T-helper 2 cell treated with Interferon-gamma antibody and Interleukin-4, amounts not matched to agents 100 ng/mL and 5 ng/mL, for 36 hours (primary cell): ENCODE data around the gene ZDHHC14. TPM values are rescaled to one million over a fixed set of nuclear protein-coding genes. Genes with fewer than 3 reads are reported as not detected.
"Not testable (repeated sequence)": the region's sequence is repeated elsewhere in the genome, so short reads cannot be mapped to it uniquely, and the experiment has no call there.

Experiments
- intact Hi-C: fragments of 100-400 bp; cut with micrococcal nuclease; formaldehyde crosslinking; loops from one replicate; pipeline ENCODE4 v1.15.1; 2023
- total RNA-seq: library from RNA; stranded (reverse); gene quantifications from 2 replicates; pipeline ENCODE4 v1.2.3, GENCODE V29; 2022

ZDHHC14 gene
- total RNA-seq, 1 donor from 2014 or later = 6.8 TPM

DNA sequence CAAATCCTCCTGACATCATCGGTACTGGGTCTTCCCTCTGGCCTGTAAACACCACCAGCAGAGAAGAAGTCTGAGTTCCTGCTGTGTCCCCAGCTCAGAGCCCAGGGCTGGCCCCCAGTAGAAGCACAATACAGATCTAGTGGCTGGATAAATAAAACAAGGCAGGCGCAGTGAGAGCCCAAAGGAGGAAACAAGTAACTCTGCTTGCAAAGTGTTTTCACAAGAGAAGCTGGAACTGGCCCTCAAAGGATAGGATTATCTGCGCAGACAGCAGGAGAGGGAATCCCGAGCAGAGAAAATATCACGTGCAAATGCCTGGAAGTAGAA lies 205.1 kb downstream of the ZDHHC14 start:
- intact Hi-C loops = no loop called here

DNA sequence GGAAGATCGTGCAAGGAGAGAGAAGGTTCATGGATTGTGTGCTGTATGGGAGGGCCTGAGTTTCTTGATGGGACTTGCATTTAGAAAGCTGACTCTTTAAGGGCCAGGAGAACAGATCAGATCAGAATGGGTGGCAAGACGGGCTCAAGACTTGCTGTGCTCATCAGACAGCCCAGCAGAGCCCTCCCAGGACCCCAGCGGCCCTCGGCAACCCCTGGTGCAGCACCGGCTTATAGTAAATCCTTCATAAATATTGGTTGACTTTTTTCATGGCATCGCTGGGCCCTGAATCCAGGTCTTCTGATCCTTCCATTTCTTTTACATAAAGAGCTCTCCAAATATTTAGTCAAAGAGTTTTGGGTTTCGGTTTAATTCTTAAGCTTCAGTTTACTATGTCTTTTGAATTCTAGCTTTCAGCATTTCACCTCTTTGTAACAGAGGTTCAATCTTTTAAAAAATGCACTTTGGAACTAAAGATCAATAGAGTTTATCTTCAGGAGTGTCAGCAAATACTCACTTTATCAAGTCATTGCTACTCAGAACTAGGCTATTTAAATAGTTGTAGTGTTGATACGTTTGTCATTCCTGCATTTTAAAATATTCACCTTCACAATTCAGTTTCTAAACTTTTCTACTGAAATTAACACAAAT lies 205.6 kb downstream of the ZDHHC14 start:
- intact Hi-C loops = no loop called here

DNA sequence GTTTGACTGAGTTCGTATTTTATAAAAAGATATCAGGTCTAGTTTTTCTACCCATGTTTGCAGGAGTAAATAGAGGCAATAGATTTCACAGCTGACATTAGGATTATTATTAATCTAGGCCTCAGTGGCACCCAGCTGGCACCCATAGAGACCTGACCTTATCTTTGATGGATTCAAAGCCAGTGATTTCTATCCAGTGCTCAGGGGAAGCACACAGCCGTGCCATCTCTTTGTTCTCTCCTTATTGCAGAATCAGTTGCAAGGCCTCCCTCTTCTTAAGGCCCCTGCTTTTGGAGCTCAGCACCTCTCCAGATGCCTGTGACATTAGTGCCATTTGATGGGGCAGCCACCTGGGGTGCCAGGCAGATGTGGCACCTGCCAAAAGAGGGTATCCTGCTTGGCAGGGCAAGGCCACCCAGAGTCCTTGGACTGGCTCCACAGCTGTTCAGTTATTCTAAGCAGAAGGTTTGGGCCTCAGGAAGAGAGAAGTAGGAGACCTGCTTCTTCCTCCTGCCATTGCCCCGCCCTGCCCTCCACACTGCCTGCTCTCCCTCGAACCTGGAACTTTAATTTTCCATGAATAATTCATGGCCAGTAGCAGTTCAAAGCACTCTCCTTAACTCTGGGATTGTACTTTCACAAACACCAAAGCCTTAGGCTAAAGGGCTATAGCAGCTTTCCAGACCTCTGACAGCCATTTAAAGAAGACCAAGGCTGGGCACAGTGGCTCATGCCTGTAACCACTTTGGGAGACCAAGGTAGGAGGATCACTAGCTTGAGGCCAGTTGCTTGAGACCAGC lies 206.3 kb downstream of the ZDHHC14 start:
- intact Hi-C loops = no loop called here

DNA sequence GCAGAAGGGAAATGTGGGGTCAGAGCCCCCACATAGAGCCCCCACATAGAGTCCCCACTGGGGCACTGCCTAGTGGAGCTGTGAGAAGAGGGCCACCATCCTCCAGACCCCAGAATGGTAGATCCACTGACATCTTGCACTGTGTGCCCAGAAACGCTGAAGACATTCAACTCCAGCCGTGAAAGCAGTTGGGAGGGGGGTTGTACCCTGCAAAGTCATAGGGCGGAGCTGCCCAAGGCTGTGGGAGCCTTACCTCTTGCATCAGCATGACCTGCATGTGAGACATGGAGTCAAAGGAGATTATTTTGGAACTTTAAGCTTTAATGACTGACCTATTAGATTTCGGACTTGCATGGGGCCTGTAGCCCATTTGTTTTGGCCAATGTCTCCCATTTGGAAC lies 209.7 kb downstream of the ZDHHC14 start:
- intact Hi-C loops = not testable (repeated sequence)

DNA sequence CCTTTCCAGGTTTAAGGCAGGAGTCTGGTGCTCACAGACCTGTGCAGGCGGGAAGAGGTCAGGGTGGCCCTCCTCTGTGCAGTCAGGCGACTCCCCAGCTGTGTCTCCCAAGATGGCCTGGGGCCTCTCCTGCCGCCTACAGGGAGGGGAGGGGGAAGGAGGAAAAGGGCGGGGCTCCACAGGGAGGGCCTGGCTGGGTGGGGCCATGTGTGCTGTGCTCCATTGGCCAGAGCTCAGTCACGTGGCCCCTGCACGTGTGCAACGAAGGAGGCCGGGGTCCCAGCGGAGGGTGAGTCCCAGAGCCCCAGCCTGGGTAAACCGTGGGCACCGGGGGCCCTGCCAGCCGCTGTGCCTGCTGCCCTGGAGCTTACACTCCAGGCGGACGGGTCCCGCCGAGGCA lies 211.6 kb downstream of the ZDHHC14 start:
- intact Hi-C loops = no loop called here

DNA sequence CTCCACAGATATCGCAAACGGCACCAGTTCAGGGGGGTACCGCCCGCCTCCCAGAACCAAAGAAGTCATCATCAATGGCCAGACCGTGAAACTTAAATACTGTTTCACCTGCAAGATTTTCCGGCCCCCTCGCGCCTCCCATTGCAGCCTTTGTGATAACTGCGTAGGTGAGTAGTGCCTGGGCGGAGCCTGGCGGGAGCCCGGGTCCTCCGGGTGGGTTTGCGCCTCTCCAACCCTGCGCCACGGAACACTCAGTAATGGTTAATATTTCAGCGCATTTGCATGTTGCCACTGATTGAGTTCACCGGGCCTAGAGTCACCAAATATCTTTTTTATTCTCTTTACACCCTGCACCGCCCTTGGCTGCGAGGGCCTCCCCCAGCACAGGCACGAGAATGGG lies 212.0 kb downstream of the ZDHHC14 start:
- intact Hi-C loops = no loop called here

DNA sequence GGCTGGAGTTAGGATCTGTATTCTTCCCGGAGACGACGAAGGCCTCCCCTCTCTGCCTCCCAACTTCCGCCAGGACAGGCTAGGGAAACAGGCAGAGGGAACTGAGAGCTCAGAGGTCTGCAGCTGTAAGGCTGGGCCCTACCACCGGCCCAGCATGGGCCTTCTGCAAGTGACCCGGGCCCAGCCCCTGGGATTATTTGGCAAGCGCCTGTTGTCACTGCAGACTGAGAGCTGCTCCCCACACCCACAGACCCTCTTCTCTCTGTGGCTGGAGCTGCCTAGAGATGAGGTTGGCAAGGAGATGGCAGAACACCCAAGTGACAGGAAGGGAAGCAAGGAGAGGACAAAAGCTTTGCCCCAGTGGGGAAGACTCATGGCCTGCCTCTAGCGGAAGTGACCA lies 212.6 kb downstream of the ZDHHC14 start:
- intact Hi-C loops = no loop called here

DNA sequence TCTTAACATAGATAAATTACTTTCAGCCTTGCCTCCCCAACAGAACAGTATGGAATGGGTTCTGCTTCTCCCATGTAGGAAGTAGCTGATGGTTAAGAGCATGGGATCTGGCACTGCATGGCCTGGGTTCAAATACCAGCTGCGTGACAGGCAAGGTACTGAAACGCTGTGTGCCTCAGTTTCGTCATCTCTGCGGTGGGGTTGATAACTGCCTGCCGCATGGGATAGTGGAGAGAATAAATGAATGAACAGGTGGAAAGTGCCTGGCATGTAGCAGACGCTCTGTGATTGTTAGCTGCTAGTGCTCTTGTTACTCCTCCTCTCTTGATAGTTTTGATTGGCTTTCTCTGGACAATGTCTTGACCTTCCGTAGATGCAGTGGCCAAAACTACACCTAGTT lies 213.3 kb downstream of the ZDHHC14 start:
- intact Hi-C loops = no loop called here

DNA sequence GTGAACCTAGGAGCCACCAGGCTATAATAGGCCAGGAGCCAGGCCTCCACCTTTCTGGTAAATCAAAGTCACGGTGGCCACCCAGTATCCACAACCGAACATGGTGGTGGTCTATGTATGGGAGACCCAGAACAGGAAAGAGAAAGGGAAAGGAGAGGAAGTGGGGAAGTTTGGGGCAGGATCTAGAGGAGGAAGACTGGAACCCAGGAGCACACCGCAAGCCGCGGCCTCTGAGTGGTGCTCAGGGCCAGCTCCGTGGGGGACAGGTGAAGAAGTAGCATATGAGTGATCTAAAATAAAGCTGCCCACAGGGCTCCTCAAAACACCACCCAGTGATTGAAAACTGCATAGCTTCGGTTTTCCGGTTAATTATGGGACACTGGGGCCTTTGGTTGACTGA lies 214.8 kb downstream of the ZDHHC14 start:
- intact Hi-C loops = loop anchor here (5.0 kb wide), 1 partner anchor 213 kb away; the partner anchor contains the start of gene ZDHHC14

DNA sequence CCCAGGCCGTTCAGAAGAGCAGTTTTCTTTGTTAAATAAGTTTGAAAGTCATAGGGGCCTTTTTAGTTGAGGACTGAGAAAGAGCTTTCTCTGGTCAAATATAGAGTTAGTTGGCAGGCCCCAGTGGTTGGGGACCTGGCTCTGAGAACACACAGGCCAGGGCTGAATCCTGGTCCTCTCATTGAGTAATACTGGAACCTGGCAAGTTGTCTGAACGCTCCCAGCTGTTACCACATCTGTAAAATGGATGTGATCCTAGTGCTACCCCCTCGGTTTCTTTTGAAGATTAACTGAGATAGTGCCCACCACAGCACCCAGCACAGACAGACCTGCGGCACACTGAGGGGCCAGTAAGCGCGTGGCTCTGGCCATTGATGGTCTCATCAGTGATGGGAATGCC lies 215.5 kb downstream of the ZDHHC14 start:
- intact Hi-C loops = loop anchor here (5.0 kb wide), 1 partner anchor 214 kb away; the partner anchor contains the start of gene ZDHHC14

DNA sequence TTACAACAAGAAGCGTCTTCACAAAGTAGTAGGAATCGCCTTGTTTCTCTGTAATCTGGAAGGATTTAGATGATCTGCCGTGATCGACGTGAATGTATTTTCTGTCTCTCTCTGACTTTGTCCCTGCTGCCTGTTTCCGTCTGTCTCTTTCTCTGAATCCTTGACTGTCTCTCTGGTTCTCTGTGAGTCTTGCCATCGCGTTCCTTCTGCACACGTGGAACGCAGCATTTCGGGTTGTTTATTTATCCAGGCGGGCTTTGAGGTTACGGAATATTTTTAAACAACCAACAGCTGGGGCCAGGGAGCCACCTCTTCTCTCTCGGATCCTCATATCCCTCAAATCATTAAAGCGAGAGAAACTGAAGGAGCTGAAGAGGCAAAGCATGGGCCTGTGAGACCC lies 215.9 kb downstream of the ZDHHC14 start:
- intact Hi-C loops = loop anchor here (1.0 to 5.0 kb wide), 2 partner anchors 215 to 283 kb away; partner anchors contain the start of gene ZDHHC14

DNA sequence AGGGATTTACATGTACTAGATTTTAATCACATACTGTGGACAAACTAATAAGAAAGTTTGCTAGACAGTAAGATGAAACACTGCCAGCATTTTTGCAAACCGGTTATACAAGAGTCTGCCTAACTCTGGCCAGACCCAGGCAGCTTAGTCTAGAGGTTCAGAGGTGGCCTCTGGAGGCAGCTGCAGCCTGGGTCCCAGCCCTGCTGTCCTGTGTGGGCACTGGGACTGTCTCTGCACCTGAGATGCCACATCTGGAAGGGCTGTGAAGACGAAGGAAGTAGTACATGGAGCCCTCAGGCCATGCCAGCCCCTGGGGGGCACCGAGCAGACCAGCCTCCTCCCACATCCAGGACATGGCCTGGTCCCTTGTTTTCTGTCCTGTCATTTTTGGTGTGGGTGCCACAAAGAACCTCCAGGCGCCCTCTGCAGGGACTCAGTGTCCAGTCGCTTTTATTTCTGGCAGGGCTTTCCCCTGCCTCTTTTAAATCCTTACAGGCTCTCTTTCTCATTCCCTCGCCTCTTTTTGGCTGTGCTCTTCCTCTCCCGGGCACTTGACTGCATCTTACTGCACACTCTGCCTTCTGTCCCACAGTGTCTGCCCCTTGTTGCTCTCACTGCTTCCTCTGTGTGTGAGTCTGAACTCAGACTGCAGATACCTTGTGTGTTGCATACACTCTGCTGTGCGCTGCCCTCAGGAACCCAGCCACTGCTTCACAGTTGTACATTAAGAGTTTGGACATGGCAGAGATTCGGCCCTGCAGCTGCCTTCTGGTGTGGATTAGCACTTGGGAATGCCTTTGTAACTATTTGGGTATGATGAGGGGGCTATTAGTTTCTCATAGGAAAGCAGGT lies 216.7 kb downstream of the ZDHHC14 start:
- intact Hi-C loops = loop anchor here (1.0 to 5.0 kb wide), 2 partner anchors 215 to 283 kb away; partner anchors contain the start of gene ZDHHC14

DNA sequence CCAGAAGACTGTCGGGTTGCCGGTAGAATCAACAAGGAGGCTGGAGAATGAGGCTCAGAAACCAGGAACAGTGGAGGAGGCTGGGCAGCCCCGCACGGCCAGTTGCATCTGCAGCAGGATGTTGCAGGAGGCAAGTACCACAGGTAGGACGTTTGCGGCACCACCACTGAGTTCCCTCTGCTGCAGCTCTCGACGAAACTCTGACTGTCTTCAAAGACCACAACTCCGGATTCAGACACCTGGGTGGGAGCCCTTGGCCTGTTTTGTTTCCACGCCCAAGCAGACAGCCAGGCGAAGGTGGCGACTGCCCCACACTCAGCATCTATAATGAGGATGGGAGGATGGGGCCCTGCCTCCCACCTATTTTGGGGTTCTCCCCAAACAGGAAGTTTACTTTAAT lies 218.2 kb downstream of the ZDHHC14 start:
- intact Hi-C loops = loop anchor here (5.0 kb wide), 1 partner anchor 217 kb away; the partner anchor contains the start of gene ZDHHC14

DNA sequence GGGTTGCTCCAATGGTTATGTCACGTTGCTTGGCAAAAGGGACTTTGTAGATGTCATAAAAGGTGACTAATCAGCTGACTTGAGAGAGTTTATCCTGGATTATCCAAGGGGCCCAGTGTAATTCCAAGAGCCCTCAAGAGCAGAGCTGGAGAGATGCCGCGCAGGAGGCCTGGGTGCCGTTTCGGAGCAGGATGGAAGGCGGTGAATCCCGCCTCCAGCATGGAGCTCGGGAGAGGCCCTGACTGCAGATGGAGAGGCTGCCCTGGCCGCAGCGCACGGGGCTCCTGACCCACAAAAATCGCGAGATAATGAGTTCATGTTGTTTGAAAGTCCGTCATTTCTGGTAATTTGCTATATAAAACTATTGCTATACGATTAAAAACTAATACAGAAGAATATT lies 219.8 kb downstream of the ZDHHC14 start:
- intact Hi-C loops = no loop called here

DNA sequence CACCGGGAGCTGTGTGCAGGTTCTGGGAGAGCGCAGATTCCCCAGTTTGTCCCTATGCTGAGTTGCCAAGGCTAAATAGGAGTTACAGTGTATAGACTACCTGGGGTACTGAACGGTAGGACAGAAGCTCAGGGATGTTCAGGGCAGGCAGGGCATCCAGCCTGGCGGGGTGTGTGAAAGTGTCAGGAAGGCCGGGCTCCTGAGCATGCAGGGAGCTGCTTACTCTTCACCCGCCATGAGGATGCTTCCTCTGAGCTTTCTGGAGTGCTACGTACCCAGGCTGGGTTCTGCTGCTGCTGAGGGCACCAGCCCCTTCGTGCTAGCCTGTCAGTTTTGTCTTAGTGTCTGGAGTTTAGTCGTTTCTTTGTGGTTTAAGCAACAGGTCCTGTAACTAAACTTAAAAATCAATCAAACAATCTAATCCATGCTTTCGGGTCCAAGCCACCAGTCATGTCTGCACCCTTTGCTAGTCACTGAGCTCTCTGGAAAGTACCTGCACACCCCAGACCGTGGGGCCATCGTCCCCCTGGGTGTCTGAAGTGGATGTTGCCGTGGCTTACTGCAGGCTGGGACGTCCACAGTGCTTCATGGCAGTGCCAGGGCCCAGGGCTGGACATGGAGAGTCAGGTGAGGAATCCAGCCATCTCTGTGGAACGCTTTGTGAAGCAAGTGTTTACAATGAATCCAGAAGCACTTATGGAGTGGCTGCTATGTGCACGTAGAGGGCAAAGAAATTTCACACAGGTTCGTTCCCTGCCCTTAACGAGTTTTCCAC lies 221.7 kb downstream of the ZDHHC14 start:
- intact Hi-C loops = no loop called here

DNA sequence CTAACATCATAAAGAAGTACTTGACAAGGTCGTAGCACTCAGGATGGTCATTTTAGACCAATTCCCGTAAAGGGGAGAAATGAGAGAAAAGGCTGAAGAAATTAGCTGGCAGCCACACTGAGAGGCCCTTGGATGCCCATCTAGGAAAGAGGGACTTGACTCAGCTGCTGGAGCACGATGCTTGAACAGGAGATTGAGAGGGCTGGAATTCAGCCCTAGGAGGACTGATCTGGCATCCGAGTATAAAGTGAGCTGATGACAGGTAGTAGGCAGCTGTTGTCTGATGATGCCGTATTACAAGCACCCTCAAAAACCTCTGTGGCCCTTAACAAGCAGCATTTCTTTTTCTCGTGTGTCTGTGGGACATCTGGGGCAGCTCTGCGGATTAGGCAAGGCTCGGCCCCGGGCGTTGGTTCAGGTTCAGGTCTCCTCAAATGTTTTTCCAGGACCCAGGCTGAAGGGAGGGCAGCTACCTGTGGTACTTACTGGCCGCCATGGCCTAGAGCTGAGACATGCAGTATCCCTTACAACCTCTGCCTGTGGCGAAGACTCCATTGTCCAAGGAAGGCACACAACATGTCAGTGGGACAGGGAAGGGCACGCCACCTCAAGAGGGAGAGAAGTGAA lies 222.4 kb downstream of the ZDHHC14 start:
- intact Hi-C loops = no loop called here

DNA sequence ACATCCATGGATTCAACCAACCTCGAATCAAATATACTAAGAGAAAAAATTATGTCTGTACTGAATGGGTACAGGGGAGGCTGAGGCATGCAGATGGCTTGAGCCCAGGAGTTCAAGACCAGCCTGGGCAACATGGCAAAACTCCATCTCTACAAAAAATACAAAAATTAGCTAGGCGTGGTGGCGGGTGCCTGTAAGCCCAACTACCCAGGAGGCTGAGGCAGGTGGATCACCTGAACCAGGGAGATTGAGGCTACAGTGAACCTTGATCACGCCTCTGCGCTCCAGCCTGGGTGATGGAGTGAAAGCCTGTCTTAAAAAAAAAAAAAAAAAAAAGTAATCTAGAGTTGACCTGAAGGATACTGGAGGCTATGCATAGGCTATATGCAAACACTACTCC lies 223.0 kb downstream of the ZDHHC14 start:
- intact Hi-C loops = no loop called here

DNA sequence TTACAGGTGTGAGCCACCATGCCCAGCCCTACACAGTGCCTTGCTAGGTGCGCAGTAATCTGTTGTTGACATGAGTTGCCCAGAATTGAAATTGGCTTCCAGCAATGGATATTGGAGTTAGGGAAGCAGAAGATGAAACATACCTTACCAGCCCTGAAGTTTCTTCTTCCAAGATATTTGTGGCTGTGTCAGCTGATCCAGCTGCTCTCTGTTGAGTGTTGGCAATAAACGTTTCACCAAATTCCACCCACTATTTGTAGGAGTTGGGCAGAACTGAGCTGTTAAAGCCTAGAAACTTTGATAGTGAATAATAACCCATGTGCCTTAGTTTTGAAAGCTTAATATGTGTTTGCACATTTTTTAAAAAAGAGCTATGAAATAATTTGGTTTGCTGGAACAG lies 223.8 kb downstream of the ZDHHC14 start:
- intact Hi-C loops = no loop called here

DNA sequence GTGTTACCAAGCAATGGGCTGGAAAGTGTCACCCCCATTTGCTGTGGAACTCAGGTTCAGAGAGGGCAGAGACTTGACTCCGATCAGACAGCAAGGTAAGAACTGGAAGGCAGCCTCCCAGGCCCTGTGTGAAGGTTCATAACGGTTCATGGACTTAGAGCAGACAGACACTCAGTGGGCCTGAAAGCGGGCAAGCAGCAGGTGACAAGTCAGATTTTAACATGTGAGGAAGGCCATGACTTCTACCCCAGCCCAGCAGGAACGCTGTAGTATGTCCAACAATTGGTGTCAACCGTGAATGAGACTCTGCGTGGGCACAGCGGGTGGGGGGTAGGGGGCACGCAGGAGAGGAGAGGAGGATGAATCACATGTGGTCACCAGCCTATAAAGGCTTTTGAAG lies 224.5 kb downstream of the ZDHHC14 start:
- intact Hi-C loops = no loop called here

DNA sequence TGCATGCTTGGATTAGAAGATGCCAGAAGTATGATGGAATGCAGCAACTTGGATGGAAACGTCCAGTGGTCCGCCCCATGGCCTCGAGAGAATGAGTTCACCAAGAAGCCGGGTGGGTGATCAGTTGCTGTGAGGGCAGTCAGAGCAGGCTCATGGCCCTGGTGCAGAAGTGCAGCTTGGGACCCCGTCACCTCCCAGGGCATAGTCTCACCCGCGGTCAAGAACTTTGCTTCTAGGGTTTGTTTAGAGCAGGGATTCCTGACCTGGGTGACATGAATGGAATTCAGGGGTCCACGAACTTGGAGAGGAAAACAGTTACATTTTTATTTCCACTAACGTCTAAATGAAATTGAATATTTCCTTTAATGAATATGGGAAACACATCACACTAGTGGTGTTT lies 225.5 kb downstream of the ZDHHC14 start:
- intact Hi-C loops = no loop called here
